Mesothelial cell of epicardium (in vitro differentiated cells): ENCODE measurements around the gene SLC27A4. TPM values are rescaled to one million over a fixed set of nuclear protein-coding genes. Genes with fewer than 3 reads are reported as not detected.

ENCODE experiments used
- DNase-seq, 2 experiments: peaks; one replicate each; pipeline ENCODE4 v3.0.0; 2021; ENCODE audit warnings: low spot score in 2 of 2; ENCODE audit not compliant: unreplicated experiment in 2 of 2
- H3K27ac Mint-ChIP-seq: 2 replicates; pipeline ENCODE4 v1.8.0; 2021; ENCODE audit warnings: mixed read lengths
- H3K27me3 Mint-ChIP-seq: 2 replicates; pipeline ENCODE4 v1.8.0; 2021; ENCODE audit warnings: low read depth, mixed read lengths
- H3K36me3 Mint-ChIP-seq: 2 replicates; pipeline ENCODE4 v1.8.0; 2021; ENCODE audit warnings: mixed read lengths
- H3K4me1 Mint-ChIP-seq: 2 replicates; pipeline ENCODE4 v1.8.0; 2021; ENCODE audit warnings: mixed read lengths
- H3K4me3 Mint-ChIP-seq: 2 replicates; pipeline ENCODE4 v1.8.0; 2021; ENCODE audit warnings: mild to moderate bottlenecking, moderate library complexity, mixed read lengths
- H3K9me3 Mint-ChIP-seq: 2 replicates; pipeline ENCODE4 v1.8.0; 2021; ENCODE audit warnings: mixed read lengths
- CTCF ChIP-seq: fragments of 200-600 bp; sonication (generic); IDR thresholded peaks from one replicate; pipeline ENCODE4 v1.5.0; 2021; ENCODE audit warnings: antibody characterized with exemption; ENCODE audit not compliant: unreplicated experiment
- total RNA-seq: library from RNA; stranded (reverse); gene quantifications from 3 replicates; pipeline ENCODE4 v1.2.1, GENCODE V29; 2021

SLC27A4 gene
- total RNA-seq, 1 donor from 2014 or later: 18.5 TPM

GRCh38 chr9:128370367-128370751, 30.0 kb downstream of the SLC27A4 start:
- H3K4me1 Mint-ChIP-seq: peaks cover 32% of the 10 kb centered on the region
- no peak for DNase-seq
- peak overlapping the region; percentile 99 for H3K27ac Mint-ChIP-seq
- peak overlapping the region; percentile 89 for H3K4me3 Mint-ChIP-seq
- no peaks in the 10 kb centered on the region for H3K9me3 Mint-ChIP-seq
- no peak for TF ChIP-seq CTCF
- no peaks in the 10 kb centered on the region for H3K27me3 Mint-ChIP-seq
- no peaks in the 10 kb centered on the region for H3K36me3 Mint-ChIP-seq

GRCh38 chr9:128370752-128371629, 30.7 kb downstream of the SLC27A4 start, which contains the start of gene URM1:
Gene URM1, plus strand, starts transcription at chr9:128371374. Its CDS starts 7 bp downstream, at chr9:128371381.
- H3K4me3 Mint-ChIP-seq: peak within 1 kb of the TSS; percentile 89
- no peaks in the 10 kb centered on the region for H3K36me3 Mint-ChIP-seq
- peaks cover 30% of the 10 kb centered on the region for H3K4me1 Mint-ChIP-seq
- peak within 1 kb of the TSS; percentile 99 for H3K27ac Mint-ChIP-seq
- TF ChIP-seq CTCF: no peak
- H3K9me3 Mint-ChIP-seq: no peaks in the 10 kb centered on the region
- no peaks in the 10 kb centered on the region for H3K27me3 Mint-ChIP-seq
- DNase-seq: peak; percentile 84 to 91

DNA sequence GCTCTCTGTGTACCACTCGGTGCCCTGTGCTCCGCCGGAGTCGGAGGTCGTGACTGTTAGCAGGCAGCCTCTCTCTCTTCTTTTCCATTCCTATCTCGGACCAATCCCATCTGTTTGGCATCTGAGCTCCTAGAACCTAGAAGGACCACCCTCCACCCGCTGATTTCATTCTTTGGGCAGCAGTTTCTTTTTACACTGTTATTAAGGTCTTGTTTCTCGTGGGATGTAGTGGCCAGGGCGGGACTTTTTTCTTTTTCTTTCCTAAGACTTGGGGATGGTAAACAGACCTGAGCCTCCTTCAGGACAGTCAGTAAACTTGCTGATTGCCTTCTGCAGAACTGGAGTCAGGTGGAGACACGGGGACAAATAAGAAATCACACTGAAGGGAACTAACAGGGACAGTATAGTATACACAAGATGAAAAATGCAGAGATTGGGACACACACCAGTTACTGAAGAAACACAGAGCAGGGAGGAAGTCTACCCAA, 31.3 kb downstream of the SLC27A4 start:
- H3K36me3 Mint-ChIP-seq: no peaks in the 10 kb centered on the region
- H3K4me1 Mint-ChIP-seq: peaks cover 30% of the 10 kb centered on the region
- TF ChIP-seq CTCF: no peak
- no peaks in the 10 kb centered on the region for H3K27me3 Mint-ChIP-seq
- peak overlapping the region; percentile 89 for H3K4me3 Mint-ChIP-seq
- no peaks in the 10 kb centered on the region for H3K9me3 Mint-ChIP-seq
- peak overlapping the region; percentile 99 for H3K27ac Mint-ChIP-seq
- DNase-seq: no peak

GRCh38 chr9:128372188-128372641, 31.9 kb downstream of the SLC27A4 start:
- Mint-ChIP-seq H3K4me3 (peak overlapping the region; percentile 89), H3K4me1 (peaks cover 30% of the 10 kb centered on the region), H3K36me3 (no peaks in the 10 kb centered on the region), H3K9me3 (no peaks in the 10 kb centered on the region), H3K27ac (peak overlapping the region; percentile 99), H3K27me3 (no peaks in the 10 kb centered on the region)
- no peak for TF ChIP-seq CTCF
- no peak for DNase-seq

DNA sequence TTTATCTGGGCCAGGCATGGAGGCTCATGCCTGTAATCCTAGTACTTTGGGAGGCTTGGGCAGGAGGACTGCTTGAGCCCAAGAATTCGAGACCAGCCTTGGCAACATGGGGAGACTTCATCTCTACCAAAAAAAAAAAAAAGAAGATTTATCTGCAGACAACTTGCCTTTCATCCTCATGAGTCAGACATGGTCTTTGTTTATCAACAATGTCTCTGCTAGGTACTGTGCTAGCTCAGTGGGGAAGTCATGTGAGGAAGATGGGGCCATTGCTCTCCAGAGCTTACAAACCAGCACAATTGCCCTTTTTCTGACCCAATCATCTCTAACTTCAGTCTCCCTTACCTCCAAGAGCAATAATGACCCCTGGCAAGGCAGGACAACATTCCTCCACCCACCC, 32.5 kb downstream of the SLC27A4 start:
- H3K4me3 Mint-ChIP-seq: peak overlapping the region; percentile 89
- no peaks in the 10 kb centered on the region for H3K36me3 Mint-ChIP-seq
- peaks cover 30% of the 10 kb centered on the region for H3K4me1 Mint-ChIP-seq
- DNase-seq: no peak
- TF ChIP-seq CTCF: no peak
- H3K27me3 Mint-ChIP-seq: no peaks in the 10 kb centered on the region
- H3K27ac Mint-ChIP-seq: peak overlapping the region; percentile 99
- H3K9me3 Mint-ChIP-seq: no peaks in the 10 kb centered on the region
